GM12878 (cell line): ENCODE measurements around the gene ITM2C. TPM values are rescaled to one million over a fixed set of nuclear protein-coding genes. Genes with fewer than 3 reads are reported as not detected.

Experiments used
- ATAC-seq: fragments of 200-7000 bp; cut with Tn5 transposase; 3 replicates; pipeline ENCODE4 v1.9.1; 2020; ENCODE audit warnings: mild to moderate bottlenecking, moderate library complexity
- BruUV-seq: library from RNA; stranded (reverse); fragments of 400-500 nt; replicated peaks from 2 replicates; lab custom pipeline; 2021; lab: Mats Ljungman, UMichigan
- CTCF ChIA-PET: fragments of 300-600 bp; sonication (Branson Sonifier 250); formaldehyde crosslinking; extraction: SDS; loops from one replicate; lab custom pipeline; 2021; ENCODE audit warnings: inconsistent platforms; lab: Yijun Ruan, JAX
- POLR2A ChIA-PET: fragments of 350-600 bp; formaldehyde crosslinking; extraction: SDS; loops from one replicate; lab custom pipeline; 2021; ENCODE audit warnings: inconsistent platforms; lab: Charles Lee
- RAD21 ChIA-PET: fragments of 300-600 bp; sonication (Branson Sonifier 250); formaldehyde crosslinking; loops from one replicate; lab custom pipeline; 2023; ENCODE audit warnings: antibody characterized with exemption; ENCODE audit not compliant: unreplicated experiment; lab: Charles Lee
- SMC1A ChIA-PET: fragments of 300-600 bp; sonication (Branson Sonifier 250); formaldehyde crosslinking; loops from one replicate; lab custom pipeline; 2023; ENCODE audit not compliant: unreplicated experiment, uncharacterized antibody; lab: Charles Lee
- DNase-seq: peaks from one replicate; pipeline ENCODE4 v3.0.0-alpha.2; 2011; ENCODE audit warnings: low read depth, low spot score
- FAIRE-seq: peaks from 3 replicates; lab custom pipeline; 2011; peaks lifted over from hg19 to GRCh38; lab: Jason Lieb, UNC
- H2AFZ ChIP-seq: 2 replicates; pipeline ENCODE4 v1.6.0; 2011; ENCODE audit warnings: low read depth, low read length, control low read depth; ENCODE audit not compliant: control insufficient read depth
- H3K27ac ChIP-seq: 2 replicates; pipeline ENCODE4 v1.5.1; 2011; ENCODE audit warnings: control low read depth; ENCODE audit not compliant: control insufficient read depth, insufficient read depth
- H3K27me3 ChIP-seq, 2 experiments: replicated peaks in 1 of 2; 2 replicates each; pipeline versions ENCODE4 v1.6.0 to v1.6.1; 2011; ENCODE audit warnings: low read length in 1 of 2; ENCODE audit not compliant: control insufficient read depth in 2 of 2, insufficient read depth in 2 of 2
- H3K36me3 ChIP-seq, 2 experiments: 2 replicates each; pipeline ENCODE4 v1.5.1; 2011; ENCODE audit warnings: low read length in 1 of 2; ENCODE audit not compliant: control insufficient read depth in 2 of 2, insufficient read depth in 2 of 2
- H3K4me1 ChIP-seq: 2 replicates; pipeline ENCODE4 v1.6.1; 2011; ENCODE audit warnings: mild to moderate bottlenecking, low read length, moderate library complexity, mixed read lengths; ENCODE audit not compliant: control insufficient read depth, insufficient read depth
- H3K4me2 ChIP-seq: 2 replicates; pipeline ENCODE4 v1.6.0; 2011; ENCODE audit warnings: control low read depth; ENCODE audit not compliant: control insufficient read depth, insufficient read depth
- H3K4me3 ChIP-seq: fragments of 200-600 bp; sonication (generic); 2 replicates; pipeline ENCODE4 v1.5.1; 2016
- H3K79me2 ChIP-seq: 2 replicates; pipeline ENCODE4 v1.6.0; 2011; ENCODE audit warnings: low read length; ENCODE audit not compliant: control insufficient read depth, insufficient read depth
- H3K9ac ChIP-seq: 2 replicates; pipeline ENCODE4 v1.8.0; 2011; ENCODE audit warnings: low read length, control low read depth, mixed read lengths; ENCODE audit not compliant: control insufficient read depth, insufficient read depth
- H3K9me3 ChIP-seq: replicated peaks from 3 replicates; pipeline ENCODE4 v1.5.1; 2011; ENCODE audit warnings: mild to moderate bottlenecking, low read length; ENCODE audit not compliant: control insufficient read depth, insufficient read depth
- H4K20me1 ChIP-seq: 2 replicates; pipeline ENCODE4 v1.6.0; 2011; ENCODE audit not compliant: control insufficient read depth, insufficient read depth
- ASH2L ChIP-seq: fragments of 300-600, 200-600 bp; sonication (generic); IDR thresholded peaks from 2 replicates; pipeline ENCODE4 v1.6.1; 2017; ENCODE audit warnings: low read depth, mild to moderate bottlenecking, borderline replicate concordance
- CTCF ChIP-seq, 3 experiments: IDR thresholded peaks in 2 of 3; conservative IDR thresholded peaks in 1 of 3; 2 replicates each; pipeline ENCODE4 v1.5.1; 2011; ENCODE audit warnings: low read depth in 3 of 3, low read length in 3 of 3, mild to moderate bottlenecking in 3 of 3, control low read depth in 2 of 3, moderate library complexity in 2 of 3, inconsistent platforms in 1 of 3, mixed read lengths in 1 of 3; ENCODE audit not compliant: control insufficient read depth in 2 of 3, insufficient read depth in 1 of 3; ENCODE audit errors: extremely low read depth in 1 of 3
- E2F8 ChIP-seq: fragments of 450-650 bp; IDR thresholded peaks from 2 replicates; pipeline ENCODE4 v1.6.1; 2018; ENCODE audit warnings: mild to moderate bottlenecking, low read depth, moderate library complexity; ENCODE audit not compliant: partially characterized antibody
- EED ChIP-seq: sonication (generic); IDR thresholded peaks from 2 replicates; pipeline ENCODE4 v1.6.1; 2016; ENCODE audit warnings: antibody characterized with exemption, low read depth
- EP300 ChIP-seq, 2 experiments: fragments of 150-350 bp in 1 of 2; IDR thresholded peaks; 2 replicates each; pipeline ENCODE4 v1.6.1; 2011 to 2012; ENCODE audit warnings: low read depth in 2 of 2, low read length in 2 of 2, borderline replicate concordance in 1 of 2, improper control_type of control experiment in 1 of 2, inconsistent platforms in 1 of 2; ENCODE audit not compliant: control insufficient read depth in 1 of 2
- IKZF2 ChIP-seq, 2 experiments: fragments of 450-650 bp; IDR thresholded peaks; 2 replicates each; pipeline ENCODE4 v1.6.1; 2017; ENCODE audit warnings: mild to moderate bottlenecking in 2 of 2, moderate library complexity in 2 of 2
- IRF4 ChIP-seq: IDR thresholded peaks from 2 replicates; pipeline ENCODE4 v1.6.1; 2011; ENCODE audit warnings: low read depth, low read length
- KDM1A ChIP-seq: fragments of 200-600 bp; sonication (generic); IDR thresholded peaks from 2 replicates; pipeline ENCODE4 v1.6.1; 2016; ENCODE audit warnings: borderline replicate concordance
- NRF1 ChIP-seq: conservative IDR thresholded peaks from 2 replicates; pipeline ENCODE4 v1.6.1; 2011; ENCODE audit warnings: mild to moderate bottlenecking, low read depth, low read length, improper control_type of control experiment
- PKNOX1 ChIP-seq: fragments of 450-650 bp; IDR thresholded peaks from 2 replicates; pipeline ENCODE4 v1.6.1; 2016; ENCODE audit warnings: mild to moderate bottlenecking
- POU2F2 ChIP-seq: IDR thresholded peaks from 3 replicates; pipeline ENCODE4 v1.6.1; 2011; ENCODE audit warnings: low read depth, mild to moderate bottlenecking, low read length, borderline replicate concordance
- RELA ChIP-seq: fragments of 450-650 bp; IDR thresholded peaks from 2 replicates; pipeline ENCODE4 v1.8.0; 2014; ENCODE audit warnings: borderline replicate concordance; ENCODE audit not compliant: partially characterized antibody
- SMC3 ChIP-seq: IDR thresholded peaks from 2 replicates; pipeline ENCODE4 v1.6.1; 2011; ENCODE audit warnings: low read length, improper control_type of control experiment, borderline replicate concordance
- ZZZ3 ChIP-seq: IDR thresholded peaks from 2 replicates; pipeline ENCODE4 v1.6.1; 2011; ENCODE audit warnings: low read depth; ENCODE audit not compliant: control insufficient read depth, insufficient read length
- WGBS: methylation state at CpG from one replicate; pipeline ENCODE4 v1.1.6; 2016; ENCODE audit warnings: low lambda C conversion rate; ENCODE audit not compliant: insufficient replicate concordance, insufficient coverage; ENCODE audit errors: missing lambda C conversion rate; 5-methylcytosine and 5-hydroxymethylcytosine counted together
- in situ Hi-C: fragments of 300-500 bp; cut with MboI; formaldehyde crosslinking; loops from 9 replicates; pipeline ENCODE4 v1.14.3; 2018; ENCODE audit warnings: mixed read lengths
- intact Hi-C: fragments of 100-400 bp; cut with micrococcal nuclease; formaldehyde crosslinking; loops from one replicate; pipeline ENCODE4 v1.14.2; 2022; ENCODE audit not compliant: unreplicated experiment
- polyA plus RNA-seq, 11 experiments: library from polyadenylated mRNA; depleted of rRNA in 4 of 11; unstranded in 6 of 11; stranded (reverse) in 5 of 11; fragments of >200 nt; fragmentation: Nextera tagmentation in 4 of 11; fragmentation: Illumina TruSeq in 1 of 11; extraction: Ambion mirVana in 4 of 11; extraction: Trizol in 1 of 11; gene quantifications; 1 replicate in 1 of 11; 2 replicates in 10 of 11; pipeline versions ENCODE4 v1.2.1 to v1.2.3, GENCODE V29; 2011 to 2016; ENCODE audit warnings: inconsistent platforms in 2 of 11, missing spikeins in 2 of 11, low read depth in 1 of 11
- total RNA-seq, 4 experiments: library from RNA; depleted of rRNA in 3 of 4; stranded (reverse); fragments of >200 nt in 3 of 4; fragmentation: Illumina TruSeq in 1 of 4; extraction: Trizol in 1 of 4; gene quantifications; 2 replicates each; pipeline versions ENCODE4 v1.2.1 to v1.2.3, GENCODE V29; 2013 to 2021

Gene ITM2C
- total and polyA plus RNA-seq, 10 of the 15 experiments (the other 5 are each of a cell fraction or from before 2014, with no cell fraction given) = 5.4 to 195 (median 149) TPM

- WGBS = 59% methylated on average over 40 of the region's 40 CpGs
- intact Hi-C loops (loop anchor here (2.0 kb wide), 2 partner anchors 43 to 75 kb away; partner anchors contain the start of gene GPR55), in situ Hi-C loops (no loop called here)
- Histone ChIP-seq H3K27me3 (peaks cover 0 to 3% of the 10 kb centered on the region in 2 experiments; a peak in 1 of 4 replicates), H3K4me1 (peaks cover 5% of the 10 kb centered on the region; the same call in 1 of the 2 replicates), H3K4me3 (no peak overlapping the region), H4K20me1 (no peaks in the 10 kb centered on the region), H3K79me2 (no peaks in the 10 kb centered on the region), H3K9ac (no peak overlapping the region), H3K9me3 (no peaks in the 10 kb centered on the region; the same call in 2 of the 3 replicates), H3K36me3 (no peaks in the 10 kb centered on the region), H3K4me2 (no peak overlapping the region), H3K27ac (no peak overlapping the region), H2AFZ (no peak overlapping the region)
- ChIA-PET CTCF (interaction anchor here (0.7 to 4.5 kb wide), 32 partner anchors 8 to 208 kb away, joined by 3 to 57 read pairs (median 5); partner anchors contain the start of gene GPR55), POLR2A (no interaction called here), RAD21 (interaction anchor here (1.0 to 3.6 kb wide), 4 partner anchors 13 to 25 kb away, joined by 3 to 23 read pairs (median 5); no protein-coding TSS in a partner anchor), SMC1A (interaction anchor here (0.8 to 4.1 kb wide), 7 partner anchors 9 to 136 kb away, joined by 3 to 31 read pairs (median 6); partner anchors contain the start of gene GPR55)
- peak; percentile 83 for ATAC-seq
- no peak for DNase-seq
- FAIRE-seq = peak; percentile 68
- BruUV-seq = no TSS peak
- TF ChIP-seq IKZF2 (IDR thresholded peaks at IDR 0.05) (no peak), ASH2L (no peak), KDM1A (no peak), IRF4 (no peak), EED (no peak), EP300 (IDR thresholded peaks at IDR 0.05; ENCODE audit: borderline replicate concordance in 1 of 2, control insufficient read depth in 1 of 2, low read depth in 2 of 2, low read length in 2 of 2) (no peak), POU2F2 (no peak), PKNOX1 (peak; percentile 46), NRF1 (no peak), RELA (no peak), E2F8 (no peak), ZZZ3 (no peak), CTCF (IDR thresholded peaks at IDR 0.05 in 2 of 3, conservative IDR thresholded peaks at IDR 0.05 in 1 of 3; ENCODE audit: control insufficient read depth in 2 of 3, extremely low read depth in 1 of 3, insufficient read depth in 1 of 3, low read depth in 3 of 3, low read length in 3 of 3) (peak; percentile 77 to 97 (median 92)), SMC3 (peak; percentile 49; the same call in 1 of the 2 replicates)
These were observed 14.9 kb upstream of the ITM2C start for GRCh38 chr2:230849633-230850357.
